Activated gamma-delta T cell treated with anti-CD3 and anti-CD28 coated beads, Interleukin-2, amount 50 U/mL, for 16 hours (primary cell): Measurements from ENCODE around the gene HOXB2.
"Not testable (repeated sequence)": the region's sequence is repeated elsewhere in the genome, so short reads cannot be mapped to it uniquely, and the experiment has no call there.

ENCODE experiments used
- DNase-seq: peaks from one replicate; pipeline ENCODE4 v3.0.0-alpha.2; 2020; ENCODE audit warnings: low read depth

The HOXB2 gene

GRCh38 chr17:48541036-48541576 is 3.8 kb downstream of the HOXB2 start:
- no peak for DNase-seq

- no peak for DNase-seq
Measured at GRCh38 chr17:48540213-48540612, 4.7 kb downstream of the HOXB2 start.

DNA sequence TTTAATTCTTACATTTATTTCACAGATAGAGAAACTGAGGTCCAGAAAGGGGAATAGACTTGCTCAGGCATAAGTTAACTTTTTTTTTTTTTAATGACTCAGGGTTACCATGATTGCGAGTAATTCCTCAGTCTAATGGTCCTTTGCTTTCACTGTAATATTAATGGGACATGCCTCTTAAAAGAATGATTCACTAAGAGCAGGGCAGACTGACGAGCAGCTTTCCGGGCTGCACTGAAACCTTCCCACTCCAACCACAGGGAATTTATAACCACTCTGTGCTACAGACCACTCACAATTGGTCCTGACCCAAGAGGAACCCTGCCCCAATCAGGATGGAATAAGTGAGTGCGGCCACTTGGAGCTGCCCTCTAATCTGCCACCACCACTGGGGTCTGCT is 5.7 kb downstream of the HOXB2 start:
- no peak for DNase-seq

- DNase-seq, result no peak
Measured at GRCh38 chr17:48537316-48537715, 7.6 kb downstream of the HOXB2 start.

DNA sequence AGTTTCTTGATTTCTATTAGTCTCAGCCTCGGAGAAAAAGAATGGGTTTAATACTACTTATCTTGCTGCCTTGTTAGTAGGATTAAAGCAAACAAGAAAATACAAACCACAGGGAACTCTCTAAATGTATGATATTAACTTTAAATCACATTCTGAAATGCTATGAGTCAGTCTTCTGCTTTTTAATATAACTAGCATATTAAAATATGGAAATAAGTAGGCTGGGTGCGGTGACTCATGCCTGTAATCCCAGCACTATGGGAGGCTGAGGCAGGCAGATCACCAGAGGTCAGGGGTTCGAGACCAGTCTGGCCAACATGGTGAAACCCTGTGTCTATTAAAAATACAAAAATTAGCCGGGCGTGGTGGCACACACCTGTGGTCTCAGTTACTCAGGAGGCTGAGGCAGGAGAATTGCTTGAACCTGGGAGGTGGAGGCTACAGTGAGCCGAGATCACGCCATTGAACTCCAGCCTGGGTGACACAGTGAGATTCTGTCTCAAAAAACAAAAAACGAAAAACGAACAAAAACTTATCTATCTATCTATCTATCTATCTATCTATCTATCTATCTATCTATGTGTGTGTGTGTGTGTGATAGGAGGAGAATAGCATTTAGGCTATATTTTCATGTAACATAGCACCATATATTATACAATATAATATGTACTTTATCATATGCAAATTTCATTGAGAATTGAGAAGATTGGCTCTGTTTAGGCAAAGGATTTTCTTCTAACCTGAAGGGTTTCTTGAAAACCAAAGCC is 8.9 kb downstream of the HOXB2 start:
- DNase-seq, result not testable (repeated sequence)

DNA sequence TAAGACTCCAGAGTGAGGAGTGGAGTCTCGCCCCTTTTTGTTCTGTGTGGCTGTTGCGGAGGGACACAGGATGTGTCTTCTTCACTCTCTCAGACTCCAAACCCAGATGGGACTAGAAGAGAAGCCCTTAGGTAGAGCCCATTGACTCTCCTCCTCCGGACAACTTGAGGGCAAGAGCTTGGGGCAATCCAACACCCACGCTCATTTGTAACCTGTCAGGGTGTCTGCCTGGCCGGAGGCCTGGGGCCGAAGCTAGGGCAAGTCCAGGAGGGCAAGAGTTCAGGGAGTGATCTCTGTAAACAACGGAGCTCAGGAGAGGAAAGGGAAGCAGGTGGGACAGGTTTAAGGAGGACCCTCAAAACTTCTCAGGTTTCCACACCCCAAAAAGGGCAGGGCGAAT is 12.6 kb downstream of the HOXB2 start:
- DNase-seq, result no peak

- DNase-seq, result no peak
Measured at GRCh38 chr17:48530887-48531272, 14.0 kb downstream of the HOXB2 start, which contains the start of gene HOXB1. Gene HOXB1, minus strand, starts transcription at chr17:48531011. Its CDS starts 107 bp downstream, at chr17:48530904.

DNA sequence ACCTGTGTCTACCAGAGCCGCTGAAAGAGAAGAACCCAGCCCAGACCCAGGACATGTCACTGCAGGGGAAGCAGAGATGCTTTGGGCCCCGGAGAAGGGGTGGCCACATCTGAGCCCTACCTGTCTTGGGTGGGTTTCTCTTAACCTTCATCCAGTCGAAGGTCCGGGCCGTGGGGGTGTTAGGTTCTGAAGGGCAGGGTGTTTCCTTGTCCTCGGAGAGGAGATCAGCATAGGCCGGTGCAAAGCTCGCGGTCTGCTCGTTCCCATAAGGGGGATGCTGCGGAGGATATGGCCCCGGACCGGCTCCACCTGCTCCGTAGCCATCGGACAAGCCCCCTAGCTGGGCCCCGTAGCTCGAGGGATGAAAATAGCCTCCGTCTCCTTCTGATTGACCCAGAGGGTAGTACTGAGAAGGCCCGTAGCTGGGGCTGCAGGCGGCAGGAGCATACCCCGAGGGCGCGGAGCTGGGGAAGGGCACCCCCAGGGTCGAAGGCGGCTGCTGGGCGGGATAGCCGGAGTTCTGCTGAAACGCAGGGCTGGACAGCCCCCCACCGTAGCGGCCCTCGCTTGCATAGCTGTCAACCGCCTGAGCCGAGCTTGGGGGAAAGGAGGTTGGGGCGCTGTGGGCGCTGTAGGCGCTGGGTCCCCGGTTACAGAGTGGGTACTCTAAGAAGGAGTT is 14.6 kb downstream of the HOXB2 start:
- no peak for DNase-seq

GRCh38 chr17:48529683-48530009 is 15.3 kb downstream of the HOXB2 start:
- DNase-seq, result no peak

DNA sequence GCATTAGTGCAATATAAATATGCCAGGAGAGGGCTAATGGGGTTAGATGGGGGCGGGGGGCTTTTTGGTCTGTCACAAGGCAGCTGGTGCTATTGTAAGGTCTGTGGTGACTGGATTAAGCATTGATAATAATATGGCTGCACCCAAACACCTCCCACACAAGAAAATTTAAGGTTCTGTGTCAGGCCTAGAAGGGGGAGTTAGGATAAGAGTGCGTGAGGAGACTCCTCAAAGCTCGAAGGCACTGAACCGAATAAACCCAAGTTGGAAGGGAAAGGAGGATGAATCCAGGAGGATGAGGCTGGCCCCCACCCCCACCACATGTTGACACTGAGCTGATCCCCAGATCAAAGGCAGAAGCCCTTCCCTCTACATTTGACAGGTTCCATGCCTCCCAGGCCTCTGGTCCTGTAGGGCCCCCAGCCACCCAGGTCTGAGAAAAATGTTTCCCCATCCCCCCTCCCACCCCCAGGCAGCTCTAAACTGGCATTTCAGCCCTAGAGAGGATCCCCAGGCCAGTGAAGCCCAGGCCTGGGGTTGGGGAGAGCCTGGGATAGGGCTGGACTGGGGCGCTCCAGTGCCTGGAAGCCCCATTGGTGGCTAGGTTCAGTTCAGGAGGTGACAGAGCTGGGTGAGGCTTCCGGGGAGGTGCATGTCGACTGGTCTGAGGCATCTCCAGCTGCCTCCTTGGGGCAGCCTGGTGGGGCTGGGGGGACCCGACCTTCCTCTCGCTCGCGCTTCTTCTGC is 15.8 kb downstream of the HOXB2 start:
- DNase-seq, result no peak

DNA sequence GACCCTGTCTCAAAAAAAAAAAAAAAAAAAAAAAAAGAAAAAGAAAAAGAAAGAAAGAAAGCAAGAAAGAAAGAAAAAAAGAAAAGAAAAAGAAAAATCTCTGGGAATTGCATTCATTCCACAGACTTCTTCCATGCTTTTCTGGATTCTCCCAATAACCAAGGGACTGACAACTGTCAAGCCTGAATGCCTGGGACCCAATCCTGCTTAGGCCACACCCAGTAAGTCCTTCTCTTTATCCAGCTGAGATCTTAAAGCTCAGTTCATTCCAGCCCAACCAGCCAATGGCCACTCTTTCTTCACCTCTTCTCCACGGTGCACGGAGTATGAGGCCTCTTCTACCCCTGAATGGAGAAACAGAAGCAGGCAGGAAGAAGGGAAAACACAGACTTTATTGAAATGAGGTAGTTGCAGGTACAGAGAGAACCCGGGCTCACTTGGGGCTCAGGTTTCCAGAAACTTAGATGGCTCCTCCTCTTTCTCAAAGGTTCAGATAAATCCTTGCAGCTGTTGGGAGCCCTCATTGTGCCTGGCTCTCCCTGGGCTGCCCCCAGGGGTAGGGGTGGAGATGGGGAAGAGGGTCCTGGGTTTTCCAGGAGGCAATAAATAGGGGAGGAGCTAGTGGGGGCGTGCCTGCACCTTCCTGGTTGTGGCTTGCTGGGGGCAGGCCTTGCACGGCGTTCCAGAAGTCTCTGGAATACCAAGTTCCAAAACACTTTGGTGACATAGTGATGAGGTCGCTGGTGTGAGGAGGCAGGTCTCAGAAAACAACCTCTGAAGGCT is 16.6 kb downstream of the HOXB2 start:
- DNase-seq, result no peak

GRCh38 chr17:48527547-48527932 is 17.4 kb downstream of the HOXB2 start:
- DNase-seq, result no peak

- DNase-seq, result no peak
Measured at GRCh38 chr17:48526608-48527546, 18.0 kb downstream of the HOXB2 start.

DNA sequence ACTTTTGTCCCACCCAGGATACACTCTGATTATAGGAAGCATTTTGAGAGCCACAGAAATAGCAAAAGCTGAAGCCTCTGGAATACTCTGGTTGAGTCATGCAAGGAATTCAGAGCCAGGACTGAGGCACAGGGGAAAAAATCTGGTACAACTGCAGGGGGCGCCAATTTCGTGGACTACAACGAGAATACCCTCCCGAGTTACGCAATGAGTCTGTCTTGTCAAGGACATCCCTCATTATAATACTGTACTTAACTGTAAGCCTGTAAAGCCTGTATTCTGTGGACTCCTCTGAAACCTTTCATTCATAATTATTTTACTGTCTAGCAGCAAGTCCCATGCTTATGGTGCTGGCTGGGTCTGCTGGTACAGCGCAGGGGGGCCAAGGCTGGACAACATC is 21.9 kb downstream of the HOXB2 start:
- DNase-seq, result no peak

- no peak for DNase-seq
Measured at GRCh38 chr17:48522031-48522653, 22.8 kb downstream of the HOXB2 start.

DNA sequence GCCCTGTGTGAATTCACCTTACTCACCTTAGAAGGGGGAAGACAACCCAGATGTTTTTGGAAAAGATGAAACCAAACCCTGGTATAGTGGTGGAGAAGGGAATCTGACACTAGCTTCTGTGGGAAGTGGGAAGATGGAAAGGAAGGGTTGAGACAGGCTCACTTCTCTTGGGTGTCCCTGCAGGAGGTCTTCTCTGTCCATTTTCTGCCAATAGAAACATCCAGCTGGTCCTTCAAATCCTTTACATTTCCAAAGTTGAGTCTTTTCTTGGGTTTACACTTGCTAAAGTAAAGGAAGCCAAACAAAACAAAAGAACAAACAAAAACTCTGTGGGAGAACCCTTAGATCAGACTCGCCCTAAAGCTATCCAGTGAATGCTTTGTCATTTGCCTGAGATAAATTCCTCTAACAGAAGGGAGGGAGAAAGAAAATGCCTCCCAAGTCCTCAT is 24.3 kb downstream of the HOXB2 start:
- no peak for DNase-seq

DNA sequence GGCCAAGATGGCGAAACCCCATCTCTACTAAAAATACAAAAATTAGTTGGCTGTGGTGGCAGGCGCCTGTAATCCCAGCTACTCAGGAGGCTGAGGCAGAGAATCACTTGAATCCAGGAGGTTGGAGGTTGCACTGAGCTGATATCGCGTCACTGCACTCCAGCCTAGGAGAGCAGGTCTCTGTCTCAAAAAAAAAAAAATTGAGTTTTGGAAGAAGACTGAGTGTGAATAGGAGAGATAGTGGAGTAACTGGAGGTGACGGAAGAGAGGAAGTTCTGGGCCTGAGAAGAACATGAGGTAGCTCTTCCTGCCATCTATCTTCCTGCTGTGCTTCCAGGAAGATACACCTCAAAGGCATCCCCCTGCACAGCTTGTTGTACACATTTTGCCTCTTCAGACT is 25.5 kb downstream of the HOXB2 start:
- no peak for DNase-seq

- DNase-seq, result no peak
Measured at GRCh38 chr17:48517478-48517877, 27.4 kb downstream of the HOXB2 start.

DNA sequence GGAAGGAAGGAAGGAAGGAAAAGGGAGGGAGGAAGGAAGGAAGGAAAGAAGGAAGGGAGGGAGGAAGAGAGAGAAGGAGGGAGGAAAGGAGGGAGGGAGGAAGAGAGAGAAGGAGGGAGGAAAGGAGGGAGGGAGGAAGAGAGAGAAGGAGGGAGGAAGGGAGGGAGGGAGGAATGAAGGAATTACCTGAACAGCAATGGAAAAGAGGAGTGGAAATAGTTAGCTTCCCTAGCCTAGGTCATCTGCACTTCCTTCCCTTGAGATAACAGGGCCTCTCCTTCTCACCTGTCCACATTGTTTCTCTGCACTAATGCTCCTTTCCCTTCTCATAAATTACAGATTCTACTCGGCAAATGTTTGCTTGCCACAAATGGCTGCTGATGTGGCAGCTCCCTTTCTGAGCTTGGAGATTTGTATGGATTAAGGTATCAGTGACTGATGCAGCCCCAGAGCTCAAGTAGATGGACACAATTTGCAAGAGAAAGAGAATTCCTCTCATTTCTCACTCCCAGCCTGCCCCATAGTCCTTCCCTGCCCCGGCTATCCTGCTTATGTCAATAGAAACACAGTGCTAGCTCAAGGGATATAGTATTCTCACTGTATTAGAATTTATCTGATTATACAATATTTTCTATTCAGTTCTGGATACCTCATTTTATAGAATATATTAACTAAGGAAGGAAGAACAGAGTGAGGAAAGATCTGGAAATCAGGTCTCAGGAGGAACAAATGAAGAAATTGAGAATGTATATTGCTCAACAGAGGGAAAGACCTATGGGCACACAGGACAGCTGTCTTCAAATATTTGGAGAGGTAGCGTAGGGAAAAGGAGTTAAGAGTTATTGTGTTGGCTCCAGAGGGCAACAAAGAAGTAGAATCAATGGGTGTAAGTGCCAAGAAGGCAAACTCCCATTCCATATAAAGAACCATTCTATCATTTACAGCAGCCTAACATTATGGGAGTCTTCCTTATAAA is 28.7 kb downstream of the HOXB2 start:
- DNase-seq, result no peak
